HUES6 (cell line): ENCODE data around the gene BRAT1.

Experiments
- H3K27ac ChIP-seq: 2 replicates; pipeline ENCODE4 v1.7.0; 2013; ENCODE audit warnings: low read depth, mild to moderate bottlenecking, low read length, inconsistent platforms
- H3K27me3 ChIP-seq: 2 replicates; pipeline ENCODE4 v1.6.1; 2013; ENCODE audit warnings: low read length; ENCODE audit not compliant: control insufficient read depth, insufficient read depth
- H3K36me3 ChIP-seq: 2 replicates; pipeline ENCODE4 v1.6.1; 2013; ENCODE audit warnings: low read length; ENCODE audit not compliant: control insufficient read depth, insufficient read depth
- H3K4me1 ChIP-seq: 2 replicates; pipeline ENCODE4 v1.6.1; 2013; ENCODE audit warnings: low read length; ENCODE audit not compliant: control insufficient read depth, insufficient read depth
- H3K4me3 ChIP-seq: 2 replicates; pipeline ENCODE4 v1.5.1; 2013; ENCODE audit warnings: low read depth, low read length
- H3K9ac ChIP-seq: one replicate; pipeline ENCODE4 v1.6.1; 2013; ENCODE audit warnings: mild to moderate bottlenecking, low read length
- H3K9me3 ChIP-seq: 2 replicates; pipeline ENCODE4 v1.6.1; 2013; ENCODE audit warnings: low read depth, low read length; ENCODE audit not compliant: control insufficient read depth, insufficient read depth

The BRAT1 gene

DNA sequence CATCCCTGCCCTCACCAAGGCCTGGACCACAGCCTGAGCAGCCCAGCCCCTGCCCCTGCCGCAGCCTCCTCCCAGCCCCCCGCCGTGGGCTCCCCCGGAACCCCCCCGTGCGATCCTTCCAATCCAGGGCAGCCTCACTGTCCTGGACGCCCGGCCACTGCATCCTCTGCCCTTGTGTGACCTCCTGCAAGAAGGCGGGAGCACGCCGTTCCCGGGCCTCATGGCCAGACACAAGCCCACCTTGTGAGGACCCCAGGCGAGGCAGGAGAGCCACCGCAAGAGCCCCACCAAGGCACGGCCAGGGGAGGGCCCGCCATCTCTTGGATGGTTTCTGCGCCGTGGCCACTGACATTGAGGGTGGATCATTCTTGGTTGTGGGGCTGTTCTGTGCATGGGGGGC is 43.6 kb downstream of the BRAT1 start:
- peaks cover 30% of the 10 kb centered on the region; the same call in 1 of the 2 replicates for H3K4me1 ChIP-seq
- H3K27ac ChIP-seq = no peak overlapping the region
- no peak overlapping the region for H3K4me3 ChIP-seq
- H3K36me3 ChIP-seq = no peaks in the 10 kb centered on the region
- no peaks in the 10 kb centered on the region for H3K9me3 ChIP-seq
- no peaks in the 10 kb centered on the region for H3K27me3 ChIP-seq
- no peak overlapping the region for H3K9ac ChIP-seq

DNA sequence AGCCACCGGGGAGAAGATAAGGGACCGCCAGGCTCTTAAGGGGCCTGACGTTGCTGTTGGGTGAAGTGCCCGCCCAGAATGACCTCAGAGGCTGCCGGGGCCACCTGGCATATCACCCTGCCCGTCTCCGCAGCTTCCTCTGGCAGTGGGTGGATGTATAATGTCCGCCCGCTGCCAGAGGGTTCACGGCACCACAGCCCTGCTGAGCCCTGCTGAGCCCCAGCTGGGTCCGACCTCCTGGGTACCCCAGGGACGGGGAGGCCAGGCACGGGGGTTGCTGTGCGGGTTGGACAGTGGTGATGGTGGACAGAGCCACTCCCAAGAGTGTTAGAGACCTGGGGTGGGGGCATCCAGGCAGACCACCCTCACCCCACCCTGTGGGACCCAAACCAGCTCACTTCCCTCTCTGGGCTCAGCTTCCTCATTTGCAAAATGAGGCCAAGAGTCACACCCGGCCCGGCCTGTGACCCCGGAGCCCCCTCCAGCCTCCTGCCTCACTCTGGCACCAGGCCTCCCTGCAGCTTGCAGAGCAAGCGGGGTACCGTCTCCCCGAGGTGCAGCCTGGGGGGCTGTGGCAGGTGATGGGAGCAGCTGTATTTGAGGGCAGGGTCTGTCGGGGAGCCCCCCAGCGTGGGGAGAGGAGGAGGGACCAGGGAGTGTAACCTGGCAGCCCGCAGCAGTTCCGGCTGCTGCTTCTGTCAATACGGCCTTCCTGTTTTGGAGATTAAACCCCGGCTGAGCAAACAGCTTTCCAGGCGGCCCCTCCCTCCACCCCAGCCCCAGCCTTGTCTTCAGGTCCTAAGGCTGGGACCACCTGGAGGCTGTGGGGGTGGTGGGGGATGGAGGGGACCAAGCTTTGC is 44.2 kb downstream of the BRAT1 start:
- Histone ChIP-seq H3K4me1 (peaks cover 25% of the 10 kb centered on the region; the same call in 1 of the 2 replicates), H3K9ac (no peak overlapping the region), H3K9me3 (no peaks in the 10 kb centered on the region), H3K27ac (no peak overlapping the region), H3K27me3 (no peaks in the 10 kb centered on the region), H3K4me3 (no peak overlapping the region), H3K36me3 (no peaks in the 10 kb centered on the region)

DNA sequence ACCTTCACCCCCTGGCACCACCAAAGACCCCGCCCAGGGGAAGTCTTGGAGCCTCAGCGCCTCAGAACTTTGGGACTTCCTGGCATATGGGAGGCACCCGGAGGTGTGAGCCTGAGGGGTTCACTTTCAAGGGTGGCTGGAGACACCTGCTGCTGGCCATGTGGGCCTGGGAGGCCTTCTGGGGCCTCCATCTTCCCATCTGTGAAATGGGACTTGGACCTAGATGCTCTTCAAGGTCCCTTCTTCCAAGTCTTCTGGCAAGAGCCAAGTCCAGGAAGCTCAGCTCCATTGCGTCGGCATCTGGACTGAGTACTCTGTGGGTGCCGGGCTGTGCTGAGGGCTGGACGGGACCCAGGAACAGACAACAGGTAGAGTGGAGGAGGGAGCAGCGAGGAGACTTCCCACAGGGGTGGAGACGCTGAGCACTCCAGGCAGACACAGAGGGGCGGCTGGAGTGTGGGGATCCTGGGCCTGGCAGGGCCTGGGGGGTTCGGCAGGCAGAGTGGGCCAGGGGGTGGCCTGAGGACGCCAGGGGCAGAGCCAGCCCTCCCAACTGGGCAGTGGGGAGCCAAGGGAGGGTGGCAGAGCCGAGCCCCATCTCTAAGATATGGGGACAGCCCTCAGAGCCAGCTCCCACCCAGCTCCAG is 45.1 kb downstream of the BRAT1 start:
- H3K4me3 ChIP-seq = no peak overlapping the region
- no peak overlapping the region for H3K27ac ChIP-seq
- no peaks in the 10 kb centered on the region for H3K9me3 ChIP-seq
- H3K36me3 ChIP-seq = no peaks in the 10 kb centered on the region
- no peak overlapping the region for H3K9ac ChIP-seq
- H3K4me1 ChIP-seq = peaks cover 20% of the 10 kb centered on the region; the same call in 1 of the 2 replicates
- H3K27me3 ChIP-seq = no peaks in the 10 kb centered on the region

DNA sequence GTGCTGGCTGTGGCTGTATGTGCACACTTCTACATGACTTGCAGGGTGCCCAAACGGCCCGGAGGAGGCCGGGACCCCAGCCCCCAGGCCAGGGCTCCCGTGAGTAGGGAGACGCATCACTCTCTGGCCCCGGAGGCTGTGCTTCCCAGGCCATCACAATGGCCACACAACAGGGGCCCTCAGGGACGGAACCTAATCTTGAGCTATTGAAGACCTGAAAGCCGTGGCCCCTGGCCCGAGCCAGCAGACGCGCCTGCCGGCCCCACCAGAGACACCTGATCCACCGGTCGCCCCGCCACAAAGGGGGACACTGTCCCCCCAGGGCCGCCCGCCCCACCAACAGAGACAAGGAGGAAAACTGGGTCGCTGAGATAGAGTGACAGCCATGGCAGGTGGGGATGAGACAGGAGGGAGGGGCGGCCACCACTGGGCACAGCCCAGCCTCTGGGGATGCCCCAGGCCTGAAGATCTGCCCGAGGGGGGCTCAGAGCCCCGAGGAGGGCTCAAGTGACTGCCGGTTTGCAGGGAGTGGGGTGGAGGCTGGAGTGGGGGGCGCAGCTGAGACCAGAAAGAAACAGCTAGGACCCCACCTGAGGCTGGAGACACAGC is 45.9 kb downstream of the BRAT1 start:
- Histone ChIP-seq H3K9ac (no peak overlapping the region), H3K27ac (no peak overlapping the region; the same call in 1 of the 2 replicates), H3K9me3 (no peaks in the 10 kb centered on the region), H3K4me1 (peaks cover 20% of the 10 kb centered on the region; the same call in 1 of the 2 replicates), H3K4me3 (no peak overlapping the region), H3K27me3 (no peaks in the 10 kb centered on the region), H3K36me3 (no peaks in the 10 kb centered on the region)

DNA sequence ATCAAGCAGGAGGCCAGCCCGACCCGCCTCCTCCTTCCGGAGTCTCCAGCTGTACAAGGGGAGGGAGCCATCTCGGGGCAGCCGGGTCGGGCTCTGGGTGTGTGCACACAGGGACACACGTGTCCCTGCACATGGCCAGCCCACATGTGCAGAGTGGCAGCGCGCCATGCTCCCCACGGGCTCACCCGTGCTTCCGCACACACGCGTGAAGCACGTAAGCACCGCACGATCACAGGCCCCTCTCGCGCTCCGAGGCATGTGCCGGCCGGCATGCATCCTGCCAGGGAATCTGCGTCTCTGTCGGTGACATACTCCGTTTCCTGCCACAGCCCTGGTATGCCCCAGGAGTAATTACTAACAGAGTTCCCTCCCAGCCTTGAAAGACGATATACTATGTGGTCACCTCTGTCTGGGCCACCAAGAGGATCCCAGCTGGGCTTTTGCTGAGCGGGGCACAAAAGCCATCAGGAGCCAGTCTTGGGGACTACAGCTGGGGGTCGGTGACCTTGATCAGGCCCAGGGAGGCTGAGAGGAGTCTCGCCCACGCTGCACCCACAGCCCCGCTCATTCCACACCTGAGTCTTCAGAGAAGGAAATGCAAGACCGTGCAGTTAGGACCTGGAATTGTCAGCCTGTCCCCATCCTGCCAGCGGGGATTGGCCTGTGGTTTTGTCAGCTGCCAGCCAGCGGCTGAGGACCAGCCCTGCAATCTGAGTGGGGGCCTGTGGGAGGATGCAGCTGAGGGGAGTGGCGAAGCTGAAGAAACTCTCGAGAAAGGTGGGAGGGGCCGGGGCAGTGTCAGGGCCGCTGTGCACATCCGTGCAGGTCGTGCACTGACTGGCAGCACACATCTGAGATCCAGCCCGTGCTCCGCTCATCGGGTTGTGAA is 46.8 kb downstream of the BRAT1 start:
- Histone ChIP-seq H3K9ac (no peak overlapping the region), H3K27ac (no peak overlapping the region), H3K4me3 (no peak overlapping the region), H3K9me3 (no peaks in the 10 kb centered on the region), H3K36me3 (no peaks in the 10 kb centered on the region), H3K4me1 (peaks cover 20% of the 10 kb centered on the region; the same call in 1 of the 2 replicates), H3K27me3 (no peaks in the 10 kb centered on the region)

DNA sequence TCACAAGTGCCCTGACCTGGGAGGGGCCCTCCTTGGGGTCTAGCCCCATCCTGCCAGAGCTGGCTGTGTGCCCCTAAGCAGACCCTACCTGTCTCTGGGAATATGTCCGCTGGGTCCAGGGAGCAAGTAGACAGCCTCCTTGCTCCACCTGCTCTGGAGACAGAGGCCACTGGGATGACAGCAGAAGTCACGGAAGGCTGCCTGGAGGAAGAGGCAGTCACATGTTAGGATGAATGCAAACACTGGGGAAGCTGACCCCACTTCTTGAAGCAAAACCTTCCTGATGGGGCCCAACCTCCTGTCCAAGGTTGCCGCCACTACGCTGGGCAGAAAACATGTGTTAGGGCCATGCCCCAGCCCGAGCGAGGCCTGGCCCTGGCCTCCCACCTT is 47.4 kb downstream of the BRAT1 start:
- Histone ChIP-seq H3K4me3 (no peak overlapping the region), H3K27ac (no peak overlapping the region), H3K9me3 (no peaks in the 10 kb centered on the region), H3K36me3 (no peaks in the 10 kb centered on the region), H3K9ac (no peak overlapping the region), H3K4me1 (peaks cover 20% of the 10 kb centered on the region; the same call in 1 of the 2 replicates), H3K27me3 (no peaks in the 10 kb centered on the region)

DNA sequence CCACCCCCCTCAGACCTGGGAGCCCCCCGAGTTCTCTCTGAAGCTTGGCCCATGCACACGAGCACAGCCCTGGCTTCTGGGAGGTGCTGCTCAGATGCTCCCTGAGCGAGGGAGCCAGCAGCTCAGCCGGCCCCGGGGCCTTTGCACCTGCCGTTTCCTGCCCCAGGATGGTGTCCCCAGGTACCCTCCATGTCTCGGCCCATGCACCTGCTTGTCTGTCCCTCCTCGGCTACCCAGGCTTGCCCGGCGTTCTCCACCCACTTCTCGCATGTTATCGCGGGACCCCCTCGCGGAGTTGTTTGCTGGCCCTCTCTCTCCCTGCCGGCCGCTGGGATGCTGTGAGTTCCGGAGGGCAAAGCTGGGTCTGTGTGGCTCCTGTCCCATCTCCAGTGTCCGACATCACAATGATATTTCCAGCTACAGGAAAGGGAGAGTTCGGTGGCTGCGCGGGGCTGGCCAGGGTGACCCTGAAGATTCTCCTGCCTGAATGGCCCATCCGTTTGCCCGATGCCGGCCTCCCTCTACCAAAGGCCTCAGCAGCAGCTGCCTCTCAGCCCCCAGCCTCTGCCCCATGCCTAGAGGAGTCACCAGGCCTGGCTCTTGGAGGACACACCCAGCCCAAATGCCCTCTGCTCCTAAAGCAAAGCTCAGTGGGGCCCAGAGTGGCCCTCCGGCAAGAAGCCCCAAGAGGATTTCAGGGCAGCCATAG is 48.0 kb downstream of the BRAT1 start:
- peaks cover 20% of the 10 kb centered on the region; the same call in 1 of the 2 replicates for H3K4me1 ChIP-seq
- H3K9ac ChIP-seq = no peak overlapping the region
- no peaks in the 10 kb centered on the region for H3K36me3 ChIP-seq
- H3K9me3 ChIP-seq = no peaks in the 10 kb centered on the region
- no peak overlapping the region for H3K27ac ChIP-seq
- H3K27me3 ChIP-seq = no peaks in the 10 kb centered on the region
- H3K4me3 ChIP-seq = no peak overlapping the region

DNA sequence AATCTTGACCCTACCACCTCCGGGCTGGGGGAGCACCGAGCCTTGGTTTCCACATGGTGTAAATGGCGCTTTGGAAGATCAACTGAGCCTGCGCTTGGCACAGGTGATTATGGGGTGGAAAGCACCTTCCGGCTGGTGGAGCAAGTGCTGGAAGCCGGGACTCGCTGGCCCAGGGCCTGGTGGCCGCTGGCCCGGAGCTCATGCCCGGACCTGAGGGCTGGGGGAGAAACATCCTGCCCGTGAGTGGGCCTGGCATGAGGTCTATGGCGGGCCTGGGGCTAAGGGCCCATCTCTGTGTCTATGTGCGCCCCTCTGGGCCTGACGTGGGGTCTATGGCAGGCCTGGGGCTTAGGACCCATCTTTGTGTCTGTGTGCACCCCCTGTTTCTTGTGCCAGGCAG is 49.9 kb downstream of the BRAT1 start:
- Histone ChIP-seq H3K27ac (no peak overlapping the region), H3K9me3 (no peaks in the 10 kb centered on the region), H3K36me3 (no peaks in the 10 kb centered on the region), H3K9ac (no peak overlapping the region), H3K27me3 (no peaks in the 10 kb centered on the region), H3K4me1 (peaks cover 14% of the 10 kb centered on the region), H3K4me3 (no peak overlapping the region)

DNA sequence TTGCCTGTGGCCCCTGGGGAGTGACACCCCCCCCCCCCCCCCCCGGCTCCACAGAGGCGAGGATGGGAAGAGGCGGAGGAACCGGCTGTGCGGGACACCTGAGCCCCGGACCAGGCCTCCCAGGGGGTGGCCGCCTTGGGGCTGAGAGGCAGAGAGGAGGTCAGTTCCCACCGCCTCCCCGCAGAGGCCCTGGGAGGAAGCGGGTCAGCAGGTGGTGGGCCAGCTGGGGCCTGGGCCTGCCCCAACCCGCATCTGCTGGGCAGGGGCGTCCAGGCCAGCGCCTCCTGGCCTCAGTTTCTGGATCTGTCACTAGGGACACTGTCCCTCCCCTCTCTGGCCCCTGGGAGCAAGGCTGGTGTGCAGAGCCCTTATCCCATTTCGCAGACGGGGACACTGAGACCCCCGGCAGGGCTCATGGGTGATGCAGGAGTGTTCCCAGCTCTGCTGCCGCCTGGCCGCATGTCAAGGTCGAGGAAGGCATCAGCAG is 50.4 kb downstream of the BRAT1 start:
- H3K4me1 ChIP-seq = peaks cover 19% of the 10 kb centered on the region
- no peak overlapping the region for H3K27ac ChIP-seq
- no peaks in the 10 kb centered on the region for H3K36me3 ChIP-seq
- H3K9me3 ChIP-seq = no peaks in the 10 kb centered on the region
- H3K27me3 ChIP-seq = no peaks in the 10 kb centered on the region
- H3K4me3 ChIP-seq = no peak overlapping the region
- H3K9ac ChIP-seq = no peak overlapping the region
